Caco-2 (cell line): ENCODE results near the gene STOML3. TPM values are rescaled to one million over a fixed set of nuclear protein-coding genes. Genes with fewer than 3 reads are reported as not detected.
A peak's percentile ranks its signal among the peaks of the same experiment; 100 is the strongest.
"Not testable (repeated sequence)": the region's sequence is repeated elsewhere in the genome, so short reads cannot be mapped to it uniquely, and the experiment has no call there.

ENCODE experiments used
- BruUV-seq: library from RNA; stranded (reverse); fragments of 400-500 nt; replicated peaks from 2 replicates; lab custom pipeline; 2021; lab: Mats Ljungman, UMichigan
- CTCF ChIA-PET: fragments of 300-600 bp; sonication (Branson Sonifier 250); formaldehyde crosslinking; loops from one replicate; lab custom pipeline; 2022; ENCODE audit warnings: antibody characterized with exemption; lab: Charles Lee
- POLR2A ChIA-PET: fragments of 300-600 bp; sonication (Branson Sonifier 250); formaldehyde crosslinking; loops from one replicate; lab custom pipeline; 2022; ENCODE audit warnings: antibody characterized with exemption; lab: Charles Lee
- DNase-seq, 2 experiments: peaks; one replicate each; pipeline versions ENCODE4 v3.0.0 to v3.0.0-alpha.2; 2020 to 2022
- H3K27me3 ChIP-seq: replicated peaks from 2 replicates; pipeline ENCODE4 v1.6.0; 2011; ENCODE audit warnings: low read length; ENCODE audit not compliant: control insufficient read depth, insufficient read depth
- H3K36me3 ChIP-seq: 2 replicates; pipeline ENCODE4 v1.5.1; 2011; ENCODE audit warnings: low read length; ENCODE audit not compliant: control insufficient read depth, insufficient read depth
- H3K4me1 ChIP-seq: fragments of 250-450 bp; sonication (Bioruptor Pico); 2 replicates; pipeline ENCODE4 v1.5.1; 2020; ENCODE audit warnings: mild to moderate bottlenecking
- H3K4me3 ChIP-seq: 2 replicates; pipeline ENCODE4 v1.5.1; 2011; ENCODE audit warnings: low read depth, mild to moderate bottlenecking, control low read depth, low read length
- H3K9me3 ChIP-seq: fragments of 250-450 bp; sonication (Bioruptor Pico); 2 replicates; pipeline ENCODE4 v1.5.1; 2020; ENCODE audit warnings: mild to moderate bottlenecking, moderate library complexity
- H3K27ac Mint-ChIP-seq: one replicate; pipeline ENCODE4 v1.8.0; 2022; ENCODE audit warnings: mixed read lengths; ENCODE audit not compliant: unreplicated experiment
- H3K27me3 Mint-ChIP-seq: one replicate; pipeline ENCODE4 v1.8.0; 2022; ENCODE audit warnings: mixed read lengths; ENCODE audit not compliant: insufficient read depth, unreplicated experiment
- H3K36me3 Mint-ChIP-seq: one replicate; pipeline ENCODE4 v1.8.0; 2022; ENCODE audit warnings: mild to moderate bottlenecking, mixed read lengths; ENCODE audit not compliant: insufficient read depth, unreplicated experiment
- H3K4me1 Mint-ChIP-seq: one replicate; pipeline ENCODE4 v1.8.0; 2022; ENCODE audit warnings: low read depth, mixed read lengths; ENCODE audit not compliant: unreplicated experiment
- H3K4me3 Mint-ChIP-seq: one replicate; pipeline ENCODE4 v1.8.0; 2022; ENCODE audit warnings: mild to moderate bottlenecking, moderate library complexity, mixed read lengths; ENCODE audit not compliant: unreplicated experiment
- H3K9me3 Mint-ChIP-seq: one replicate; pipeline ENCODE4 v1.8.0; 2022; ENCODE audit warnings: mixed read lengths; ENCODE audit not compliant: unreplicated experiment
- CTCF ChIP-seq, 2 experiments: fragments of 200-600 bp in 1 of 2; IDR thresholded peaks; 1 replicate in 1 of 2; 2 replicates in 1 of 2; pipeline versions ENCODE4 v1.5.1 to v1.8.0; 2011 to 2022; ENCODE audit warnings: antibody characterized with exemption in 1 of 2, control low read depth in 1 of 2, inconsistent platforms in 1 of 2, low read depth in 1 of 2, low read length in 1 of 2, mild to moderate bottlenecking in 1 of 2, moderate library complexity in 1 of 2; ENCODE audit not compliant: insufficient read depth in 1 of 2, severe bottlenecking in 1 of 2, unreplicated experiment in 1 of 2
- intact Hi-C: fragments of 100-400 bp; cut with micrococcal nuclease; formaldehyde crosslinking; loops from one replicate; pipeline ENCODE4 v1.10.0; 2022; ENCODE audit not compliant: unreplicated experiment
- total RNA-seq: library from RNA; stranded (reverse); gene quantifications from 2 replicates; pipeline ENCODE4 v1.2.3, GENCODE V29; 2022

The STOML3 gene
- total RNA-seq, 1 experiment from 2014 or later = 0.43 TPM

GRCh38 chr13:39012608-39013007 is 22.0 kb upstream of the STOML3 start:
- H3K4me1 ChIP-seq = no peaks in the 10 kb centered on the region
- no peak overlapping the region for H3K4me3 Mint-ChIP-seq
- no peak overlapping the region for H3K4me3 ChIP-seq
- peaks cover 14% of the 10 kb centered on the region for H3K9me3 Mint-ChIP-seq
- H3K9me3 ChIP-seq = no peaks in the 10 kb centered on the region
- peaks cover 7% of the 10 kb centered on the region for H3K36me3 ChIP-seq
- H3K27me3 Mint-ChIP-seq = no peaks in the 10 kb centered on the region
- DNase-seq = peak in 1 of 2 experiments; percentile 33
- no peak overlapping the region for H3K27ac Mint-ChIP-seq
- H3K36me3 Mint-ChIP-seq = peaks cover 75% of the 10 kb centered on the region
- ChIA-PET POLR2A (no interaction called here), CTCF (no interaction called here)
- intact Hi-C loops = no loop called here
- TF ChIP-seq CTCF (IDR thresholded peaks at IDR 0.05; ENCODE audit: insufficient read depth in 1 of 2, low read depth in 1 of 2, low read length in 1 of 2, severe bottlenecking in 1 of 2, unreplicated experiment in 1 of 2) = peak; percentile 26 to 43
- peaks cover 4% of the 10 kb centered on the region for H3K4me1 Mint-ChIP-seq
- BruUV-seq = no TSS peak
- no peaks in the 10 kb centered on the region for H3K27me3 ChIP-seq

- intact Hi-C loops = loop anchor here (2.0 kb wide), 1 partner anchor 20 kb away; no protein-coding TSS in a partner anchor
- POLR2A ChIA-PET, BruUV-seq, H3K27me3 ChIP-seq, H3K4me1 ChIP-seq, CTCF ChIA-PET, H3K27me3 Mint-ChIP-seq, H3K36me3 ChIP-seq, H3K9me3 ChIP-seq, H3K4me1 Mint-ChIP-seq: not testable (repeated sequence)
- Mint-ChIP-seq H3K4me3 (peak overlapping the region; percentile 74), H3K9me3 (peaks cover 14% of the 10 kb centered on the region), H3K36me3 (peaks cover 32% of the 10 kb centered on the region), H3K27ac (peak overlapping the region; percentile 84)
- peak overlapping the region; percentile 32 for H3K4me3 ChIP-seq
- peak in 1 of 2 experiments; percentile 34 for DNase-seq
These were observed 15.9 kb upstream of the STOML3 start for GRCh38 chr13:39006371-39007111.

GRCh38 chr13:38998739-38999138 is 8.1 kb upstream of the STOML3 start:
- ChIA-PET CTCF (no interaction called here), POLR2A (no interaction called here)
- Histone ChIP-seq H3K27me3 (no peaks in the 10 kb centered on the region), H3K4me3 (no peak overlapping the region), H3K9me3 (no peaks in the 10 kb centered on the region; the same call in 1 of the 2 replicates), H3K36me3 (no peaks in the 10 kb centered on the region), H3K4me1 (no peaks in the 10 kb centered on the region)
- no peak overlapping the region for H3K4me3 Mint-ChIP-seq
- intact Hi-C loops = no loop called here
- H3K27ac Mint-ChIP-seq = no peak overlapping the region
- H3K9me3 Mint-ChIP-seq = no peaks in the 10 kb centered on the region
- BruUV-seq = no TSS peak
- no peaks in the 10 kb centered on the region for H3K27me3 Mint-ChIP-seq
- no peak for TF ChIP-seq CTCF (IDR thresholded peaks at IDR 0.05; ENCODE audit: insufficient read depth in 1 of 2, low read depth in 1 of 2, low read length in 1 of 2, severe bottlenecking in 1 of 2, unreplicated experiment in 1 of 2)
- no peaks in the 10 kb centered on the region for H3K36me3 Mint-ChIP-seq
- no peaks in the 10 kb centered on the region for H3K4me1 Mint-ChIP-seq
- DNase-seq = no peak
